ENCODE data around the gene ZNF527.
"Not testable (repeated sequence)": the region's sequence is repeated elsewhere in the genome, so short reads cannot be mapped to it uniquely, and the experiment has no call there.

Gene ZNF527

GRCh38 chr19:37346091-37346490 lies 24.8 kb upstream of the ZNF527 start:
- H3K4me3 ChIP-seq (ENCODE audit: low read depth, low read length), result no peak overlapping the region
- no peak for DNase-seq (ENCODE audit: low read depth)
- TF ChIP-seq CTCF (conservative IDR thresholded peaks at IDR 0.05; ENCODE audit: low read depth, low read length), result no peak

- DNase-seq (ENCODE audit: low read depth), result no peak
- TF ChIP-seq CTCF (conservative IDR thresholded peaks at IDR 0.05; ENCODE audit: low read depth, low read length), result no peak
- H3K4me3 ChIP-seq (ENCODE audit: low read depth, low read length), result no peak overlapping the region
These were observed 22.8 kb upstream of the ZNF527 start for GRCh38 chr19:37348060-37348459.

GRCh38 chr19:37353968-37354367 lies 16.9 kb upstream of the ZNF527 start:
- no peak for TF ChIP-seq CTCF (conservative IDR thresholded peaks at IDR 0.05; ENCODE audit: low read depth, low read length)
- H3K4me3 ChIP-seq (ENCODE audit: low read depth, low read length), result no peak overlapping the region
- no peak for DNase-seq (ENCODE audit: low read depth)

GRCh38 chr19:37355901-37356300 lies 15.0 kb upstream of the ZNF527 start:
- no peak overlapping the region for H3K4me3 ChIP-seq (ENCODE audit: low read depth, low read length)
- DNase-seq (ENCODE audit: low read depth), result no peak
- TF ChIP-seq CTCF (conservative IDR thresholded peaks at IDR 0.05; ENCODE audit: low read depth, low read length), result no peak

- H3K4me3 ChIP-seq (ENCODE audit: low read depth, low read length), result no peak overlapping the region
- DNase-seq (ENCODE audit: low read depth), result peak; percentile 81
- no peak for TF ChIP-seq CTCF (conservative IDR thresholded peaks at IDR 0.05; ENCODE audit: low read depth, low read length)
These were observed 8.9 kb upstream of the ZNF527 start for GRCh38 chr19:37361994-37362393.

GRCh38 chr19:37362733-37363132 lies 8.2 kb upstream of the ZNF527 start:
- no peak overlapping the region for H3K4me3 ChIP-seq (ENCODE audit: low read depth, low read length)
- DNase-seq (ENCODE audit: low read depth), result peak; percentile 37
- TF ChIP-seq CTCF (conservative IDR thresholded peaks at IDR 0.05; ENCODE audit: low read depth, low read length), result peak; percentile 46

- peak overlapping the region; percentile 87 for H3K4me3 ChIP-seq (ENCODE audit: low read depth, low read length)
- DNase-seq (ENCODE audit: low read depth), result not testable (repeated sequence)
These were observed 466 bp upstream of the ZNF527 start for GRCh38 chr19:37370386-37370879.

GRCh38 chr19:37389234-37389633 lies 18.3 kb downstream of the ZNF527 start:
- H3K4me3 ChIP-seq (ENCODE audit: low read depth, low read length), result no peak overlapping the region
- no peak for DNase-seq (ENCODE audit: low read depth)

GRCh38 chr19:37391399-37391798 lies 20.5 kb downstream of the ZNF527 start:
- DNase-seq (ENCODE audit: low read depth), result not testable (repeated sequence)

More at GRCh38 chr19:37389234-37389633, 18.3 kb downstream of the ZNF527 start:
- TF ChIP-seq CTCF (conservative IDR thresholded peaks at IDR 0.05; ENCODE audit: low read depth, low read length), result no peak

More at GRCh38 chr19:37391399-37391798, 20.5 kb downstream of the ZNF527 start:
- not testable (repeated sequence) for H3K4me3 ChIP-seq (ENCODE audit: low read depth, low read length)
